ENCODE data around the gene PTPN6. TPM values are rescaled to one million over a fixed set of nuclear protein-coding genes. Genes with fewer than 3 reads are reported as not detected.
A peak's percentile ranks its signal among the peaks of the same experiment; 100 is the strongest.

Gene PTPN6
- polyA plus RNA-seq, 1 experiment, result 0.10 TPM

- POLR2A ChIA-PET, result no interaction called here
- H3K9me3 ChIP-seq (ENCODE audit: control insufficient read depth, insufficient read depth, low read length), result no peaks in the 10 kb centered on the region
- TF ChIP-seq, protein P1, sequence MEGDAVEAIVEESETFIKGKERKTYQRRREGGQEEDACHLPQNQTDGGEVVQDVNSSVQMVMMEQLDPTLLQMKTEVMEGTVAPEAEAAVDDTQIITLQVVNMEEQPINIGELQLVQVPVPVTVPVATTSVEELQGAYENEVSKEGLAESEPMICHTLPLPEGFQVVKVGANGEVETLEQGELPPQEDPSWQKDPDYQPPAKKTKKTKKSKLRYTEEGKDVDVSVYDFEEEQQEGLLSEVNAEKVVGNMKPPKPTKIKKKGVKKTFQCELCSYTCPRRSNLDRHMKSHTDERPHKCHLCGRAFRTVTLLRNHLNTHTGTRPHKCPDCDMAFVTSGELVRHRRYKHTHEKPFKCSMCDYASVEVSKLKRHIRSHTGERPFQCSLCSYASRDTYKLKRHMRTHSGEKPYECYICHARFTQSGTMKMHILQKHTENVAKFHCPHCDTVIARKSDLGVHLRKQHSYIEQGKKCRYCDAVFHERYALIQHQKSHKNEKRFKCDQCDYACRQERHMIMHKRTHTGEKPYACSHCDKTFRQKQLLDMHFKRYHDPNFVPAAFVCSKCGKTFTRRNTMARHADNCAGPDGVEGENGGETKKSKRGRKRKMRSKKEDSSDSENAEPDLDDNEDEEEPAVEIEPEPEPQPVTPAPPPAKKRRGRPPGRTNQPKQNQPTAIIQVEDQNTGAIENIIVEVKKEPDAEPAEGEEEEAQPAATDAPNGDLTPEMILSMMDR (IDR thresholded peaks at IDR 0.05; ENCODE audit: low read depth, low read length), result no peak
- H3K27me3 ChIP-seq (ENCODE audit: control insufficient read depth, insufficient read depth, low read length), result no peaks in the 10 kb centered on the region
- H3K4me3 ChIP-seq (ENCODE audit: low read depth, low read length), result no peak overlapping the region
- H3K27ac ChIP-seq (ENCODE audit: low read depth, low read length), result no peak overlapping the region
- no peak for DNase-seq (ENCODE audit: low read depth, low spot score)
- CTCF ChIA-PET, result interaction anchor here (0.9 kb wide), 1 partner anchor 67 kb away, joined by 3 read pairs; no protein-coding TSS in a partner anchor
These were observed 7.5 kb downstream of the PTPN6 start for GRCh38 chr12:6958609-6959057.

DNA sequence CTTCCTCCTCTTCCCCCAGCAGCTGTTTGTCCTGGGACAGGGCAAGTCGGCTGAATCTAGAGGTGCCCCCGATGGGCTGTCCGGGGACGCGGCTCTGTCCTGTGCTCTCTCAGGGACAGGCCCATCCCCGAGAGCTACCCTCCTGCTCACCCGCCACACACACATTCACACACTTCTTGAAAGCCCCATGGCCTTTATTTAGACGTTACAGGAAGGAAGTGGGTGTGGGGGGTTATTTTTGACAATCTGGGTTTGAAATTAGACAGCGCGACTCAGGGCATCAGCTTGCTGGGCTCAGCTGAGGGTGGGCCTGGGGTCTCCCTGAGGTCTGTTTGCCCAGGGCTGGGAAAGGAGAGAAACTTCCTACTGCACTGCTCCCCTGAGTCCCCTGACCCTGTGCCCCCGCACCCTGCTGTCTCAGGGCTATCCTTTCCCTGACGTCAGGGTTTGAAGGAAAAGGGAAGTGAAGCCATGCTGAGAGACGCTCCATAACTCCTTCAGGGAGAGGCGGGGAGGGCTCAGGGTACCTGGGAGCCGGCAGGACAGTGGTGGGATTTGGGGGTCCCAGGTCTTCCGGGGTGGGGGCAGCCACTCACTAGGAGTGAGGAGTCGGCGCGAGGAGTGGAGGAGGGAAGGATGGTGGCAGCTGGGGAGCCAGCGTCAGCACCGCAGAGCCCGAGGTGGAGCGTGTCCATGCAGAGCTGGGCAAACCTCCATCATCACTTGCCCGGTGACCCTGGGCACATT, 8.1 kb downstream of the PTPN6 start:
- Histone ChIP-seq H3K27ac (ENCODE audit: low read depth, low read length) (no peak overlapping the region), H3K4me3 (ENCODE audit: low read depth, low read length) (no peak overlapping the region), H3K9me3 (ENCODE audit: control insufficient read depth, insufficient read depth, low read length) (no peaks in the 10 kb centered on the region), H3K27me3 (ENCODE audit: control insufficient read depth, insufficient read depth, low read length) (no peaks in the 10 kb centered on the region)
- ChIA-PET CTCF (interaction anchor here (0.9 kb wide), 1 partner anchor 68 kb away, joined by 3 read pairs; no protein-coding TSS in a partner anchor), POLR2A (no interaction called here)
- no peak for DNase-seq (ENCODE audit: low read depth, low spot score)
- TF ChIP-seq, protein P1 (IDR thresholded peaks at IDR 0.05; ENCODE audit: low read depth, low read length), result no peak

GRCh38 chr12:6959805-6960592, 8.8 kb downstream of the PTPN6 start:
- POLR2A ChIA-PET, result interaction anchor here (1.0 to 2.9 kb wide), 2 partner anchors 16 to 35 kb away, joined by 3 to 22 read pairs; partner anchors contain the start of genes C12orf57 and RNU7-1
- Histone ChIP-seq H3K27me3 (ENCODE audit: control insufficient read depth, insufficient read depth, low read length) (no peaks in the 10 kb centered on the region), H3K9me3 (ENCODE audit: control insufficient read depth, insufficient read depth, low read length) (no peaks in the 10 kb centered on the region), H3K27ac (ENCODE audit: low read depth, low read length) (no peak overlapping the region), H3K4me3 (ENCODE audit: low read depth, low read length) (no peak overlapping the region)
- no peak for DNase-seq (ENCODE audit: low read depth, low spot score)
- CTCF ChIA-PET, result interaction anchor here (2.5 to 3.0 kb wide), 2 partner anchors 14 to 21 kb away, joined by 8 to 18 read pairs; partner anchors contain the start of gene C12orf57
- TF ChIP-seq, protein P1 (IDR thresholded peaks at IDR 0.05; ENCODE audit: low read depth, low read length), result no peak

DNA sequence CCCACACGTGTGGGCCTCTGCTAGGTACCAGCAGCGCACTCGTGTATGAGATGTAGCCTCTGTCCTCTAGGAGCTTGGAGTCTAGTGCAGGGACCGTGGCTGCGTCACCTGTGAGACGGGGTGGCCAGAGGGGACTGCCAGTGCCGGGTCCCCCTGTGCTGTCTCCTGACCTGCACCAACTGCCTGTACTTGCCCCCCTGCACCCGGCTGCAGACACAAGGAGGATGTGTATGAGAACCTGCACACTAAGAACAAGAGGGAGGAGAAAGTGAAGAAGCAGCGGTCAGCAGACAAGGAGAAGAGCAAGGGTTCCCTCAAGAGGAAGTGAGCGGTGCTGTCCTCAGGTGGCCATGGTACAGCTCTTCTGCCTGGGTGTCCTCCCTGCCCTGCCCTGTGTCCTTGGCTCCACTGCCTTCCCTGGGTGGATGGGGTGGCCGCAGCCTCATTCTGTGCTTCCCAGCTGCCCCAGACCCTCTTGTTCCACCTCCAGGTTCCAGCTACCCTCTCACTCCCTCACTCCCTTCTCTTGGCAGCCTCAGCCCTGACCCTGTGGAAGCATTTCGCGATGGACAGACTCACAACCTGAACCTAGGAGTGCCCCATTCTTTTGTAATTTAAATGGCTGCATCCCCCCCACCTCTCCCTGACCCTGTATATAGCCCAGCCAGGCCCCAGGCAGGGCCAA, 9.6 kb downstream of the PTPN6 start:
- Histone ChIP-seq H3K9me3 (ENCODE audit: control insufficient read depth, insufficient read depth, low read length) (no peaks in the 10 kb centered on the region), H3K27ac (ENCODE audit: low read depth, low read length) (no peak overlapping the region), H3K27me3 (ENCODE audit: control insufficient read depth, insufficient read depth, low read length) (no peaks in the 10 kb centered on the region), H3K4me3 (ENCODE audit: low read depth, low read length) (no peak overlapping the region)
- TF ChIP-seq, protein P1 (IDR thresholded peaks at IDR 0.05; ENCODE audit: low read depth, low read length), result peak; percentile 33; the same call in 1 of the 2 replicates
- DNase-seq (ENCODE audit: low read depth, low spot score), result no peak
- POLR2A ChIA-PET, result interaction anchor here (0.6 to 2.9 kb wide), 3 partner anchors 17 to 147 kb away, joined by 3 to 22 read pairs (median 3); partner anchors contain the start of genes C12orf57 and RNU7-1
- CTCF ChIA-PET, result interaction anchor here (1.1 to 3.0 kb wide), 5 partner anchors 15 to 164 kb away, joined by 3 to 18 read pairs (median 5); partner anchors contain the start of gene C12orf57

All from AG04450 (cell line).